ENCODE data around the gene DYNC2I2. TPM values are rescaled to one million over a fixed set of nuclear protein-coding genes. Genes with fewer than 3 reads are reported as not detected.

The DYNC2I2 gene
- total RNA-seq, 1 experiment from 2014 or later, result 71.1 TPM

GRCh38 chr9:128593039-128593438 is 63.6 kb downstream of the DYNC2I2 start:
- ChIA-PET POLR2A (no interaction called here), CTCF (no interaction called here)
- H3K27ac Mint-ChIP-seq, result no peak overlapping the region
- H3K4me1 Mint-ChIP-seq, result no peaks in the 10 kb centered on the region
- ATAC-seq (no peak), DNase-seq (ENCODE audit: low spot score) (no peak)
- no peaks in the 10 kb centered on the region for H3K9me3 Mint-ChIP-seq
- no peak overlapping the region for H3K4me3 Mint-ChIP-seq
- peaks cover 72% of the 10 kb centered on the region for H3K36me3 Mint-ChIP-seq
- no peaks in the 10 kb centered on the region for H3K27me3 Mint-ChIP-seq (ENCODE audit: low read depth)
- TF ChIP-seq ATF2 (CRISPR knock-in tag; IDR thresholded peaks at IDR 0.05; ENCODE audit: borderline replicate concordance, low read depth) (no peak), ZNF396 (CRISPR knock-in tag; IDR thresholded peaks at IDR 0.05; ENCODE audit: borderline replicate concordance) (no peak), CDX4 (CRISPR knock-in tag; IDR thresholded peaks at IDR 0.05; ENCODE audit: borderline replicate concordance) (no peak), SMAD4 (CRISPR knock-in tag; IDR thresholded peaks at IDR 0.05) (no peak), ERG (CRISPR knock-in tag; IDR thresholded peaks at IDR 0.05) (no peak), ZMAT4 (CRISPR knock-in tag; IDR thresholded peaks at IDR 0.05) (no peak), FOXP1 (CRISPR knock-in tag; IDR thresholded peaks at IDR 0.05; ENCODE audit: borderline replicate concordance) (no peak), KAT7 (CRISPR knock-in tag; IDR thresholded peaks at IDR 0.05; ENCODE audit: borderline replicate concordance) (no peak), TEAD4 (CRISPR knock-in tag; IDR thresholded peaks at IDR 0.05) (no peak), STAT6 (CRISPR knock-in tag; conservative IDR thresholded peaks at IDR 0.05; ENCODE audit: low read depth) (no peak)

GRCh38 chr9:128588581-128589233 is 67.9 kb downstream of the DYNC2I2 start:
- Mint-ChIP-seq H3K36me3 (peaks cover 83% of the 10 kb centered on the region), H3K9me3 (no peaks in the 10 kb centered on the region), H3K4me3 (no peak overlapping the region), H3K4me1 (no peaks in the 10 kb centered on the region), H3K27me3 (ENCODE audit: low read depth) (no peaks in the 10 kb centered on the region), H3K27ac (no peak overlapping the region)
- ATAC-seq (no peak), DNase-seq (ENCODE audit: low spot score) (no peak)
- CTCF ChIA-PET, result interaction anchor here (0.7 kb wide), 1 partner anchor 150 kb away, joined by 4 read pairs; no protein-coding TSS in a partner anchor
- POLR2A ChIA-PET, result interaction anchor here (0.6 to 0.7 kb wide), 3 partner anchors 220 to 1235 kb away, joined by 3 to 6 read pairs (median 5); partner anchors contain the start of gene TOR1A
- no peak for TF ChIP-seq CBFB (CRISPR knock-in tag; IDR thresholded peaks at IDR 0.05; ENCODE audit: low read depth)
- no peak for TF ChIP-seq ERG (CRISPR knock-in tag; IDR thresholded peaks at IDR 0.05)
- TF ChIP-seq ESRRA (CRISPR knock-in tag; IDR thresholded peaks at IDR 0.05; ENCODE audit: borderline replicate concordance), result no peak
- TF ChIP-seq FOXP4 (CRISPR knock-in tag; IDR thresholded peaks at IDR 0.05), result no peak
- TF ChIP-seq CREB1 (CRISPR knock-in tag; IDR thresholded peaks at IDR 0.05), result no peak
- TF ChIP-seq ZNF138 (CRISPR knock-in tag; conservative IDR thresholded peaks at IDR 0.05), result no peak
- TF ChIP-seq AFF4 (CRISPR knock-in tag; IDR thresholded peaks at IDR 0.05; ENCODE audit: borderline replicate concordance), result no peak
- no peak for TF ChIP-seq ZNF396 (CRISPR knock-in tag; IDR thresholded peaks at IDR 0.05; ENCODE audit: borderline replicate concordance)

Measured in WTC11 (cell line).